SKM-1 treated with dmso at 0.1 percent for 144 hours (cell line): ENCODE data around the gene GABRB1.

ENCODE experiments used
- DNase-seq: peaks from one replicate; lab custom pipeline; 2025; ENCODE audit not compliant: unreplicated experiment; lab: John Stamatoyannopoulos, UW

The GABRB1 gene

DNA sequence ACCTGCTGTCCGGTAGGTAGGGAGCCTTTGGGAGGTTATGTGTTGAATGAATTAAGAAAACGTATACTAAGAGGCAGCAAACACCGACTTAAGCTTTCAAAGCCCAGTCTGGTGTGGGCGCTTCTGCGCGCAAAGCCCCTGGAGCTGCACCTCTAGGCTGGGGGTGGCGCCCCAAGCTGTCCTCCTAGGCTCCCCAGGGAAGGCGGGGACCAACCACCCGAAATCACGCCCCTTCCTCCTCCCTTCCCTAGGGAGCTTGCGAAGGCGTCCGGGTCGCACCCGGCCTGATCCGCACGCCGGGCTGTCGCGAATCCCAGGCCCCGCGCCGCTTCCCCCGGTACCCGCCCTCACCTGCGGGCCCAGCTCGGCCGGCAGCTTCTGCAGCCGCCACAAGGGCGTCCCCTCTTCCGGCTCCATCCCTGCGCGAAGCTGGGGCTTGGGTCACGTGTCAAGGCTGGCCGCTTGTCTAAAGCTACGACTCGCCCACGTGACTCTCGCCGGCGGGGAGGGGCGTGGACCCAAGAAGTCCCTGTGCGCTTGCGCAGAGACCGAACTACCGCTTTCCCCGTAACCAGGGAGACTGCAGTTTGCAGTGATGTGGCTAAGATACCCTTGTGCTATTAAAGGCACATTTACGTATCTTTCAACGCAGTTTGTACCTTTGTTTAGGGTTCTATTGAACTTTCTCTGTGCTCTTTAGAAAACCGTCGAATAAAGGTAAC, 432.0 kb downstream of the GABRB1 start, which contains the start of gene COMMD8:
Gene COMMD8 (minus strand): TSS at position 468 of the 722 bp plus-strand sequence. CDS start 51 bp downstream, at position 417.
- peak; percentile 88 for DNase-seq

GRCh38 chr4:47465004-47465403, 433.6 kb downstream of the GABRB1 start:
- peak; percentile 80 for DNase-seq

GRCh38 chr4:47466056-47466785, 434.9 kb downstream of the GABRB1 start:
- DNase-seq = no peak

DNA sequence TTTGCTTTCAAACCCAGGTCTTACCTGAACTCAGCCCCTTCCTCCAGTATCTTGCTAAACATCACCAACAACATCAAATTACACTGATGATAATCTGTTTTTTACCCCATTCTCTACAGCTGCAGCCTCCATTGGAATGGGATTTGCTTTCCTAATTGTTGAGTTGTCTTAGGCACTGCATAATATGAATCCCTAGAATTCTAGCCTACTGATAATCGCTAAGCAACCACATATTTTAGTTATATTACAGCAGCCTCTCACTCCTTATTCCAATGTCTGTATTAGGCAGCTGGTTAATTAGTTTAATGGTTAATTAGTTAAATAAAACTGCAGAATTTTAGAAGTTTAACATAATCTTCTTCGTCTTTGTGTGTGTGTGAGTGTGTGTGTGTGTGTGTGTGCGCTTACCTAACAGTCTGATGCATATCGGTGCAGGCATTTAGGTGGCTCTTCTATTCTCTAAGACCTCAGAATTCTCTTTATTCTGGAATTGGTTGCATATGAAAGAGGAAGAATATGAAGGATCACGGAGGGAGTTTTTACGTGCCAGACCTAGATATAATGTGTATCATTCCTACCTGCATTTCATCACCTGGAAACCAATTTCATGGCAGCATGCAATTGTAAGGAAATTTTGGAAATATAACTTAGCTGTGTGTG, 437.5 kb downstream of the GABRB1 start:
- no peak for DNase-seq

DNA sequence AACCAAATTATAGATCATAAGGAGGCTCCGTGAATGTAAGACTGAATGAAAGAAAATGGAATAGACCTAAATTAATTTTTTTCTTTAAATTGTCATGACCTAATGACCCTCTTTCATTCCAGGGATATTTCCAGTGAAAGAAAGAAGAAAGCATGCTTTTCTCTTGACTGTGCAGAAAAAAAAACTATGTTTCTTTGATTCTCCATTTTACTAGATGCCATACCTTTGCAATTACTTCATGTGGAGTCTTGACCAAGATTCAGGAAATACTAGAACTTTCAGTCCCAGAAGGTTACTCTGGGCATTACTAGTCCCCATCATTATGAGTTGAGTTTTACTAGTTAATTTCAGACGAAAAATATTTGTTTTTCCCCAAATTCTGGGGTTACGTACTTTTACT, 438.6 kb downstream of the GABRB1 start:
- DNase-seq = no peak

DNA sequence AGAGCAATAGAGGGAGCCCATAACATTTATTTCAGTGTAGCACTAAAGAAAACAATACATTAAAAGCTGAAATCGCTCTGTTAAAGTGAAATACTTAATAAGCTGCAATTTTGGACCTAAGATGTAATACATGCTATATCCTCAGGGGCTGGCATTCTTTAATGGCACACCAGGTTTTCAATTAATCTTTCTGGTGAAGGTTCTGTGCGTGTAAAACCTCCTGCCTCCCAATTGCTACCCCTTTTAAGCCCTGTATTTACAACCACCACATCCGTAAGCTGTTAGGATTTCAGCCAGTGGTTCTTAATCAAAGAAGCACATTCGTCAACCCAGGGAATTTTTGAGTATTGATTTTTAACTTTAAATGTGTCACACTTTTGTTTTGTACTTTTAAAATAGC, 439.7 kb downstream of the GABRB1 start:
- DNase-seq = no peak

DNA sequence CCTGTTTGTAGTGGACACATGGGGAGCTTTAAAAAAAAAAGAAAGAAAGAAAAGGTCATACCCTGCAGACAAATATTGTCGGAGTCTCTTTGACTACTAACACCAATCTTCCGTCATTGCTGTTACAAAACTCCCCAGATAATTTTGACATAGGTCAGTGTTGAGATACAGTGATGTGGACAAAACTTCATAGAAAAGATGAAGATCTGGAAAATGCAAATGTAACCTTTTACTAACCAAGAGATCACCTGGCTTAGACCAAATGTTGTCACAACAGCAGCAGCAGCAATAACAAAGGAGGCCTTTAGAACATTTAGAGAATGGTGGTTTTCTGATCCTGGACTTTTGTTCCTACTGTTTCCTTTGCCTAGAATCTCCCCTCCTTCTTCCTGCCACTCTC, 440.2 kb downstream of the GABRB1 start:
- DNase-seq = no peak

DNA sequence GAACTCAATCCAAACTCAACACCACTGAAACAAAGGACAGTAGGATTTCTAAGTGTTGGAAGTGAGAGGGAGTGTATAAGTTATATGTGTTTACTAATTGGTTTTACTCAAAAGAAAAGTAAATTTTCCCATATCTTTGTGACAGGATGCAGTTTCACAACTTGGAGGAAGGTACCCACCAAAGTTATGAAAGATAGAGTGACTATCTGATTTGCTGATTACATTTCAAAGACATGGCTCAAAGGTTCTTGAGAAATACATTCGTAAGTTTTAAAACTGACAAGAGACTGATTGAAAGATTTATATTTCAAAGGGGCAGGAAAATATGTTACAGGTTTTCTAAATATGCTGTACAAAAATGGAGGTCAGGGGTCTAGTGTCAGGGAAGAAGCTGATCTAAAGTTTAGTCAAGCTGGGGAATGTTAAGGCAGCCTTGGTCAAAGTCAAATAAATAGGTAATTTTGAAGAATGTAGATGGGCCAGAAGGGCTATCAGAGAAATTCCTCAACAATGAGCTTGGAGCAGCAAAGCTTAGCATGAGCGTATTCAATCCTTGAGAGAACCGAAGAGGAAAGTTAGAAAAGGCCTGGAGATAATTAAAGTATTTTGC, 441.9 kb downstream of the GABRB1 start:
- DNase-seq = no peak

- no peak for DNase-seq
These were observed 443.4 kb downstream of the GABRB1 start for GRCh38 chr4:47474799-47475198.

DNA sequence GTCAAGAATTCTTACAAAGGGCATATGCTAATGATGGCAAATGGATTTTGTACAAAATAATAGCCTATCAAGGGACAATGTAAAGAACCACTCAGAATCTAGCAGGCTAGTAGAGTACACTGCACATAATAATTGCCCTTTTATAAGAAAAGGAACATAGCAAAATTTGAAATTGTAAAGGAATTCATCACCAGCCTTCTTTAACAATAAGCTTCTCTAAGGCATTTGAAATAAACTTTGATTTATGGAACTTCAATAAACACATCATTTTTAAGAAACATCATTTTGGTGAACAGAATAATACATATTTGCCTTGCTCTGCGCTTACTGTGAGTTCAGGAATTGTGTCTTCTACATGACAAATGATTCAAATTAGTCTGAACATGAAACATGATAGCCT, 444.0 kb downstream of the GABRB1 start:
- DNase-seq = no peak
